Gastroesophageal sphincter (tissue), 3 donors: ENCODE results near the gene CALCR.

ENCODE experiments used
- EP300 ChIP-seq: sonication (generic); formaldehyde crosslinking; IDR thresholded peaks from one replicate; pipeline ENCODE4 v1.6.1; 2017; ENCODE audit warnings: antibody characterized with exemption, mild to moderate bottlenecking
- POLR2AphosphoS5 ChIP-seq: sonication (generic); formaldehyde crosslinking; IDR thresholded peaks from one replicate; pipeline ENCODE4 v1.6.1; 2017; ENCODE audit warnings: antibody characterized with exemption
- TF ChIP-seq, protein P1 (sequence below), 4 experiments: fragments of 200-600 bp in 2 of 4; fragments of 450-650 bp in 2 of 4; sonication (generic) in 1 of 4; IDR thresholded peaks; one replicate each; pipeline ENCODE4 v1.5.1; 2017 to 2019; ENCODE audit warnings: antibody characterized with exemption in 4 of 4, mild to moderate bottlenecking in 2 of 4, moderate library complexity in 2 of 4

DNA sequence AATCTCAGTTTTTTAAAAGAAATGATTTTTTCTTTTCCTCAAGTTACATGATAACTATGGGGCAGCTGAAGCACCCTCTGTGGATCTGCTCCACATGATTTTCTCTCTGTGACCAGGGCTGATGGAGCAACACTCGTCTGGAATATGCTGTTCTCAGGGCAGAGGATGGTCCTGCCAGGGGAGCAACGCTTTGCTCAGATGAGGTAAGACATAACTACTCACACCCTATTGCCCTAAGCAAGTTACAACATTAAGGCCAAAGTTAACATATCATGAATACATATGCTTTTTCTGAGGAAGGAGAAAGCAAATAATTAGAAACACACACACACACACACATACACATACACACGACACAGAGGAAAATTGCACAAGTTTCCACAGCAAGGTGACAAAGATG lies 71.4 kb downstream of the CALCR start:
- TF ChIP-seq, protein P1, sequence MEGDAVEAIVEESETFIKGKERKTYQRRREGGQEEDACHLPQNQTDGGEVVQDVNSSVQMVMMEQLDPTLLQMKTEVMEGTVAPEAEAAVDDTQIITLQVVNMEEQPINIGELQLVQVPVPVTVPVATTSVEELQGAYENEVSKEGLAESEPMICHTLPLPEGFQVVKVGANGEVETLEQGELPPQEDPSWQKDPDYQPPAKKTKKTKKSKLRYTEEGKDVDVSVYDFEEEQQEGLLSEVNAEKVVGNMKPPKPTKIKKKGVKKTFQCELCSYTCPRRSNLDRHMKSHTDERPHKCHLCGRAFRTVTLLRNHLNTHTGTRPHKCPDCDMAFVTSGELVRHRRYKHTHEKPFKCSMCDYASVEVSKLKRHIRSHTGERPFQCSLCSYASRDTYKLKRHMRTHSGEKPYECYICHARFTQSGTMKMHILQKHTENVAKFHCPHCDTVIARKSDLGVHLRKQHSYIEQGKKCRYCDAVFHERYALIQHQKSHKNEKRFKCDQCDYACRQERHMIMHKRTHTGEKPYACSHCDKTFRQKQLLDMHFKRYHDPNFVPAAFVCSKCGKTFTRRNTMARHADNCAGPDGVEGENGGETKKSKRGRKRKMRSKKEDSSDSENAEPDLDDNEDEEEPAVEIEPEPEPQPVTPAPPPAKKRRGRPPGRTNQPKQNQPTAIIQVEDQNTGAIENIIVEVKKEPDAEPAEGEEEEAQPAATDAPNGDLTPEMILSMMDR (IDR thresholded peaks at IDR 0.05) = no peak
- TF ChIP-seq POLR2AphosphoS5 (no peak), EP300 (no peak)
